ENCODE measurements around the gene FBXL17. TPM values are rescaled to one million over a fixed set of nuclear protein-coding genes. Genes with fewer than 3 reads are reported as not detected.

Gene FBXL17
- total RNA-seq, 1 donor from 2014 or later, result 49.4 TPM

- H3K4me3 ChIP-seq, result no peak overlapping the region
- H3K36me3 ChIP-seq, result peaks cover 6% of the 10 kb centered on the region
- peaks cover 21% of the 10 kb centered on the region for H3K9me3 ChIP-seq (replicated peaks)
- no peak for DNase-seq
- H3K27ac ChIP-seq (replicated peaks), result no peak overlapping the region
- no peaks in the 10 kb centered on the region for H3K27me3 ChIP-seq (ENCODE audit: low read depth)
- H3K4me1 ChIP-seq, result no peaks in the 10 kb centered on the region
- TF ChIP-seq CTCF (IDR thresholded peaks at IDR 0.05; ENCODE audit: borderline replicate concordance), result no peak
- intact Hi-C loops (cut with micrococcal nuclease), result no loop called here
Observed at GRCh38 chr5:108046955-108047670, 334.8 kb downstream of the FBXL17 start.

- Histone ChIP-seq H3K36me3 (no peaks in the 10 kb centered on the region), H3K9me3 (replicated peaks) (no peaks in the 10 kb centered on the region), H3K4me1 (no peaks in the 10 kb centered on the region), H3K27me3 (ENCODE audit: low read depth) (no peaks in the 10 kb centered on the region), H3K27ac (replicated peaks) (no peak overlapping the region), H3K4me3 (no peak overlapping the region)
- no peak for TF ChIP-seq CTCF (IDR thresholded peaks at IDR 0.05; ENCODE audit: borderline replicate concordance)
- DNase-seq, result no peak
- intact Hi-C loops (cut with micrococcal nuclease), result no loop called here
Observed at GRCh38 chr5:108036482-108036881, 345.4 kb downstream of the FBXL17 start.

- no peaks in the 10 kb centered on the region for H3K36me3 ChIP-seq
- no peak for DNase-seq
- peaks cover 18% of the 10 kb centered on the region for H3K4me1 ChIP-seq
- no peak overlapping the region for H3K4me3 ChIP-seq
- no peak for TF ChIP-seq CTCF (IDR thresholded peaks at IDR 0.05; ENCODE audit: borderline replicate concordance)
- H3K27me3 ChIP-seq (ENCODE audit: low read depth), result no peaks in the 10 kb centered on the region
- intact Hi-C loops (cut with micrococcal nuclease), result no loop called here
- H3K27ac ChIP-seq (replicated peaks), result no peak overlapping the region
- H3K9me3 ChIP-seq (replicated peaks), result no peaks in the 10 kb centered on the region
Observed at GRCh38 chr5:108028883-108029282, 353.0 kb downstream of the FBXL17 start.

- H3K9me3 ChIP-seq (replicated peaks), result no peaks in the 10 kb centered on the region
Observed at GRCh38 chr5:108028412-108028811, 353.5 kb downstream of the FBXL17 start.

GRCh38 chr5:108025957-108026356 lies 355.9 kb downstream of the FBXL17 start:
- peaks cover 18% of the 10 kb centered on the region for H3K4me1 ChIP-seq
- TF ChIP-seq CTCF (IDR thresholded peaks at IDR 0.05; ENCODE audit: borderline replicate concordance), result no peak
- intact Hi-C loops (cut with micrococcal nuclease), result no loop called here
- H3K27ac ChIP-seq (replicated peaks), result no peak overlapping the region
- no peaks in the 10 kb centered on the region for H3K27me3 ChIP-seq (ENCODE audit: low read depth)
- H3K36me3 ChIP-seq, result no peaks in the 10 kb centered on the region
- no peaks in the 10 kb centered on the region for H3K9me3 ChIP-seq (replicated peaks)
- no peak overlapping the region for H3K4me3 ChIP-seq
- DNase-seq, result no peak

More at GRCh38 chr5:108028412-108028811, 353.5 kb downstream of the FBXL17 start:
- no peak for TF ChIP-seq CTCF (IDR thresholded peaks at IDR 0.05; ENCODE audit: borderline replicate concordance)
- Histone ChIP-seq H3K27ac (replicated peaks) (no peak overlapping the region), H3K36me3 (no peaks in the 10 kb centered on the region), H3K4me3 (no peak overlapping the region), H3K4me1 (peaks cover 18% of the 10 kb centered on the region), H3K27me3 (ENCODE audit: low read depth) (no peaks in the 10 kb centered on the region)
- no peak for DNase-seq
- intact Hi-C loops (cut with micrococcal nuclease), result no loop called here

Data from left ventricle myocardium inferior (tissue), 1 donor.